Tibial nerve (tissue), 3 donors: ENCODE data around the gene ARHGAP23.

Experiments
- CTCF ChIP-seq, 5 experiments: fragments of 200-600 bp in 3 of 5; fragments of 450-650 bp in 2 of 5; sonication (generic) in 3 of 5; IDR thresholded peaks; one replicate each; pipeline ENCODE4 v1.5.1; 2016 to 2019; ENCODE audit warnings: antibody characterized with exemption in 5 of 5, mild to moderate bottlenecking in 3 of 5, moderate library complexity in 2 of 5
- POLR2A ChIP-seq, 2 donors: fragments of 450-650 bp; IDR thresholded peaks; one replicate each; pipeline ENCODE4 v1.6.1; 2017; ENCODE audit warnings: antibody characterized with exemption in 2 of 2, mild to moderate bottlenecking in 2 of 2, moderate library complexity in 2 of 2

GRCh38 chr17:38448208-38448771 is 20.0 kb downstream of the ARHGAP23 start:
- no peak for TF ChIP-seq POLR2A (IDR thresholded peaks at IDR 0.05)
- TF ChIP-seq CTCF (IDR thresholded peaks at IDR 0.05), result no peak
